Right atrium auricular region (tissue), 2 donors: Measurements from ENCODE around the gene FGR. TPM values are rescaled to one million over a fixed set of nuclear protein-coding genes. Genes with fewer than 3 reads are reported as not detected.
A peak's percentile ranks its signal among the peaks of the same experiment; 100 is the strongest.

Source experiments
- DNase-seq: peaks from one replicate; pipeline ENCODE4 v3.0.0-alpha.2; 2019; ENCODE audit warnings: low spot score
- H3K27ac ChIP-seq, 2 donors: fragments of 200-600 bp; sonication (generic); 1 replicate in 1 of 2; 2 replicates in 1 of 2; pipeline ENCODE4 v1.5.1; 2016 to 2019
- H3K27me3 ChIP-seq, 2 donors: fragments of 200-600 bp; sonication (generic); one replicate each; pipeline versions ENCODE4 v1.5.1 to v1.6.0; 2017 to 2019
- H3K36me3 ChIP-seq: fragments of 200-600 bp; sonication (generic); one replicate; pipeline ENCODE4 v1.5.1; 2016
- H3K4me1 ChIP-seq, 2 donors: fragments of 200-600 bp; sonication (generic); one replicate each; pipeline versions ENCODE4 v1.5.1 to v1.6.0; 2017 to 2019
- H3K4me3 ChIP-seq, 2 donors: fragments of 200-600 bp; sonication (generic); 1 replicate in 1 of 2; 2 replicates in 1 of 2; pipeline ENCODE4 v1.5.1; 2017 to 2019; ENCODE audit warnings: mild to moderate bottlenecking in 1 of 2, moderate library complexity in 1 of 2
- H3K9me3 ChIP-seq, 2 donors: fragments of 200-600 bp; sonication (generic); one replicate each; pipeline ENCODE4 v1.5.1; 2019
- total RNA-seq, 2 donors: library from RNA; depleted of rRNA; stranded (reverse); fragments of >200 nt; gene quantifications; one replicate each; pipeline ENCODE4 v1.1.0, GENCODE V29; 2016
- TF ChIP-seq, protein P1 (sequence below), 2 donors: fragments of 200-600 bp; sonication (generic); IDR thresholded peaks; one replicate each; pipeline ENCODE4 v1.5.1; 2019; ENCODE audit warnings: antibody characterized with exemption in 2 of 2

FGR gene
- total RNA-seq, 2 donors from 2014 or later, result 5.7 to 19.8 TPM

DNA sequence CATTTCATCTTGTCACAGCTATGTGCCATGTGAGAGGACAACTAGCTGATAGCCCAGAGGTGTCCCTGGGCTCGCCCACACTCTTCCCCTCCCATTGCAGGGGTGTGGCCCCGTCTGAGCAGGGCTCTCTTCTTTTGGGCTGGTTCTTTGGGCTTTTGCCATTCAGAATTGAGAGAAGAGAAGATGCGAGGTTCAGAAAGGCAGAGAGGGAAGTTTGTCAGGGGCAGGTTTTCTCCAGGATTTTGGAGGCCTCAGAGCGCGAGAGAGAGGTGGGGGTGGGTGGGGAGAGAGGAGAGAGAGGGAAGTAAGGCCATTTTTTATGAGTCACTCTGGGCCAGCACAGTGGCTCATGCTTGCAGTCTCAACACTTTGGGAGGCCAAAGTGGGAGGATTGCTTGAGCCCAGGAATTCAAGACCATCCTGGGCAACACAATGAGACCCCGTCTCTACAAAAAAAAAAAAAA is 31.8 kb upstream of the FGR start:
- no peak for DNase-seq
- Histone ChIP-seq H3K4me3 (no peak overlapping the region), H3K4me1 (peaks cover 0 to 49% of the 10 kb centered on the region in 2 donors), H3K36me3 (no peaks in the 10 kb centered on the region), H3K27ac (no peak overlapping the region), H3K9me3 (no peaks in the 10 kb centered on the region), H3K27me3 (no peaks in the 10 kb centered on the region)
- TF ChIP-seq, protein P1, sequence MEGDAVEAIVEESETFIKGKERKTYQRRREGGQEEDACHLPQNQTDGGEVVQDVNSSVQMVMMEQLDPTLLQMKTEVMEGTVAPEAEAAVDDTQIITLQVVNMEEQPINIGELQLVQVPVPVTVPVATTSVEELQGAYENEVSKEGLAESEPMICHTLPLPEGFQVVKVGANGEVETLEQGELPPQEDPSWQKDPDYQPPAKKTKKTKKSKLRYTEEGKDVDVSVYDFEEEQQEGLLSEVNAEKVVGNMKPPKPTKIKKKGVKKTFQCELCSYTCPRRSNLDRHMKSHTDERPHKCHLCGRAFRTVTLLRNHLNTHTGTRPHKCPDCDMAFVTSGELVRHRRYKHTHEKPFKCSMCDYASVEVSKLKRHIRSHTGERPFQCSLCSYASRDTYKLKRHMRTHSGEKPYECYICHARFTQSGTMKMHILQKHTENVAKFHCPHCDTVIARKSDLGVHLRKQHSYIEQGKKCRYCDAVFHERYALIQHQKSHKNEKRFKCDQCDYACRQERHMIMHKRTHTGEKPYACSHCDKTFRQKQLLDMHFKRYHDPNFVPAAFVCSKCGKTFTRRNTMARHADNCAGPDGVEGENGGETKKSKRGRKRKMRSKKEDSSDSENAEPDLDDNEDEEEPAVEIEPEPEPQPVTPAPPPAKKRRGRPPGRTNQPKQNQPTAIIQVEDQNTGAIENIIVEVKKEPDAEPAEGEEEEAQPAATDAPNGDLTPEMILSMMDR (IDR thresholded peaks at IDR 0.05), result no peak

DNA sequence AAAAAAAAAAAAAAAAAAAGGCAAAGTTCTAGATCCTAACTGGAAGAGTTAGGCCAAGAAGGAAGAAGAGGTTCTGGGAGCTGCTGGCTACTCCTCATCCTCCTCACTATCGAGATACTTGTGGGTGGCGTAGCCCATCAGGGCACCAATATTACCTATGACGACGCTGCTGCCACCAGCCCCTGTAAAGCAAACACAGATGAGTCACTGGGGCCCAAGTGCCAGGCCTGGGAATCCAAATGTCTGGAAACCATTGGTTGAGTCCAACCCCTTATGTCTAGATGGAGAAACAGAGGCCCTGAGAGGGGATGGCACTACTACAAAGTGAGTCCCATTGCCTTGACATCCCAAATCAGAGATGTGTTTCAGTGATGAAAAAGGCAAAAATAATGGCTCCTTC is 31.3 kb upstream of the FGR start:
- Histone ChIP-seq H3K27me3 (no peaks in the 10 kb centered on the region), H3K4me3 (no peak overlapping the region), H3K4me1 (peaks cover 0 to 45% of the 10 kb centered on the region in 2 donors), H3K36me3 (no peaks in the 10 kb centered on the region), H3K27ac (no peak overlapping the region), H3K9me3 (no peaks in the 10 kb centered on the region)
- TF ChIP-seq, protein P1 (IDR thresholded peaks at IDR 0.05), result no peak
- no peak for DNase-seq

DNA sequence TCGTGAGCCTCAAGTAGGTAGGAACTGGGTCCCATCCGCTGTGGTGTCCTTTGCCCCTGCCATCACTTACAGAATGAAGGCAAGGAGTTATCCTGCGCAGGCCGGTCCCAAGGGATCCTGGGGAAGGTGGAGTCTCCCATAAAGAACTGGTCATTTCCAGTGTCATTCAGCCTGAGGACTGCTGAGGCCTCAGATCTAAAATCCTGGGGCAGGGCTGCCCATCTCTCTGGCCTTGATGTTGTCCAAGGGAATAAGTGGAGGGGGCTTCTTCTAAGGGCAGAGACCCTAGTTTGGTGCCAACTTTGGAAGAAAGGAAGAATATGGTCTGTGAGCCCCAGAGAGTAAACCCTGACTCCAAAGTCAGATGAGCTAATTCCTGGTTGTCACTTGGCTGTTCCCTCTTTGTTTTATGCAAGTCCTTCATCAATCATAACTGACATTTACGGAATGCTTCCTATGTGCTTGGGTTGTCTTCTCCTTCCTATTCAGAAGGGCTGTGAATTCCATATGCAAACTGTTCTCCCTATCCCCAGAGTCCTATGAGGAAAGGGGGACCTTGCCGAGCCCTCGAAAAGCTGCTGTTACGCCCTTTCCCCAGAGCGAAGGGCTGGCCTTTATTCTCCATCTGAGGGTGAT is 30.1 kb upstream of the FGR start:
- Histone ChIP-seq H3K36me3 (no peaks in the 10 kb centered on the region), H3K4me3 (no peak overlapping the region), H3K27me3 (no peaks in the 10 kb centered on the region), H3K9me3 (no peaks in the 10 kb centered on the region), H3K27ac (no peak overlapping the region), H3K4me1 (peaks cover 0 to 44% of the 10 kb centered on the region in 2 donors)
- DNase-seq, result no peak
- TF ChIP-seq, protein P1 (IDR thresholded peaks at IDR 0.05), result no peak

DNA sequence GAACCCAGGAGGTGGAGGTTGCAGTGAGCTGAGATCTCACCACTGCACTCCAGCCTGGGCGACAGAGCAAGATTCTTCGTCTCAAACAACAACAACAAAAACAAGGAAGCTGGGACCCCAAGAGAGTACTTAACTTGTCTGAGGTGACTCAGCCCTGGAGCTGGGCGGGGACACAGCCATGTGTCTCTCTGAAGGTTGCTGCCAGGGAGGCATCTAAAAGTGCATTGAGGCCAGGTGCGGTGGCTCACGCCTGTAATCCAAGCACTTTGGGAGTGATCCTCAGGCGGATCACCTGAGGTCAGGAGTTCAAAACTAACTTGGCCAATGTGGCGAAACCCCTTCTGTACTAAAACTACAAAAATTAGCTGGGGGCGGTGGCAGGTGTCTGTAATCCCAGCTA is 29.3 kb upstream of the FGR start:
- Histone ChIP-seq H3K4me1 (peaks cover 0 to 42% of the 10 kb centered on the region in 2 donors), H3K9me3 (no peaks in the 10 kb centered on the region), H3K27ac (no peak overlapping the region), H3K27me3 (no peaks in the 10 kb centered on the region), H3K4me3 (no peak overlapping the region), H3K36me3 (no peaks in the 10 kb centered on the region)
- TF ChIP-seq, protein P1 (IDR thresholded peaks at IDR 0.05), result no peak
- DNase-seq, result no peak

DNA sequence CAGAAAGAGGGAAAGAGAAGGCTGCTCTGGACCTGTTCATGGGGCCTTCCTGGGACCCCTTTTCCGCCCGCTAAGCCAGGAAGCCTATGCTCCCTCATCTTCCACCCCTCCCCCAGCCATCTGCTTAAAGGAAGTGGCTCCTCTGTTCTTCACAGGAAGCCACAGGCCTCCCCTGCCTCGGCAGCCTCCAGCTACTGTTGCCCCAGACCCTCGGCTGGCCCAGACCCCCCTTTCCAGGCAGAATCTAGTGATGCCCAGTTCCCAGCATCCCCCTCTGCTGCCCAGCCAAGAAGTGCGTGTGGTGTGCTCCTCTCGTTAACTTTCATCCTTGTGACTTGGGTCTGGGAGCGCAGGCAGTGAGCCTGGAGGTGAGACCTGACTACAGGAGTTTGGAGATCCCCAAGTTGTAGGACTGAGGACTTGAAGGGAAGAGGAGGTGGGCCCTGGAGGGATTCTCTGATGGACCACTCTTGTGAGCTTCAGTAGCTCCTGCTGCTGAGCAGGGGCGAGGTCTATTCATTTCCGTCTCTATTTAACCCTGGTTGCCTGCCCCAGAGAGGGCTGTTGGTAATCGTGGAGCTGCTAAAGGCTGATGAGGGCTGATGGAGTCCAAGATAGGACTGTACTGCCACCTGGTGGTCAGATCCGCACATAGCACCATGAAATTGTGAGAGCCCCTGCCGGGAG is 27.9 kb upstream of the FGR start:
- H3K36me3 ChIP-seq, result no peaks in the 10 kb centered on the region
- H3K27me3 ChIP-seq, result no peaks in the 10 kb centered on the region
- DNase-seq, result peak; percentile 92
- TF ChIP-seq, protein P1 (IDR thresholded peaks at IDR 0.05), result peak; percentile 68 to 94
- H3K4me3 ChIP-seq, result no peak overlapping the region
- no peaks in the 10 kb centered on the region for H3K9me3 ChIP-seq
- peak overlapping the region; percentile 36 to 57 for H3K27ac ChIP-seq
- peaks cover 0 to 46% of the 10 kb centered on the region in 2 donors for H3K4me1 ChIP-seq
